ENCODE measurements around the gene RIN3.

RIN3 gene

DNA sequence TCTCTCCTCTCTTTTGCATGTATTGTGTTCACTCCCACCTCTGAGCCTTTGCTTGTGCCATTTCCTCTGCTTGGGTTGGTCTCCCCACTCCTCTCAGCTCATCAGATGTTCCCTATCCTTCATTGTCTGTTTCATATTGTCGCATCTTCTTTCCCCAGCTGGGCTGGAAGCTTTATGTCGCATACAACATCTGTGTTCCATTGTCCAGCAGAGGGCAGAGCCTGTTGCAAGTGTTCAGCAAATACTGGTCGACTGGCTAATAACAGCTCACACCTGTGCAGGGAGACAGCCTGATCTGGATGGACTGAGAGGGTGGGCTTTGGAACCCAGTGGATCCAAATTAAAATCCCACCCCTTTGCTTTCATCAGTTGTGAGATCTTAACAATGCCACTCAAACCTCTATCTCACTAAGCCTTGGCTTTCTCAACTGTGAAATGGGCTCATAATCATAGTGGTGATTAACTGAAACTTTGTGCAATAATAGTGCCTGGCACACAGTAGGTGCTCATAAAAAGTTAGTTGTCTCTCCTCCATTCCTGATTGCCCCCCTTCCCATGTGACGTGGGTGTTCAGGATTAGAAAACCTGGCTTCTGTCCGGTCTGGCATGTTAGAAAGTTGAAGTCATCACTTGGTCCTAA is 75.8 kb downstream of the RIN3 start:
- DNase-seq (ENCODE audit: extremely low spot score, insufficient read length, low read depth) (no peak), FAIRE-seq (peak; percentile 94)

DNA sequence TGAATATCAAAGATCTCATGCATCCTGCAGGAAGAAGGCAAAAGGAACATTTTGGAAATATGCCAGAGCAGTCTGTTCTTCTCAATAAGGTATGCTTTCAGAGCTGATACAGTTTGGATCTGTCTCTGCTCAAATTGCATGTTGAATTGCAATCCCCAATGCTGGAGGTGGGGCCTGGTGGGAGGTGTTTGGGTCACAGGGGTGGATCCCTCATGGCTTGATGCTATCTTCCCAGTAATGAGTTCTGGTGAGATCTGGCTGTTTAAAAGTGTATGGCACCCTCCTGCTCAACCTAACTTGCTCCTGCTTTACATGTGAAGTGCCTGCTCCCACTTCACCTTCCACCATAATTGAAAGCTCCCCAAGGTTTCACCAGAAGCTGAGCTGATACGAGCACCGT is 76.6 kb downstream of the RIN3 start:
- FAIRE-seq (peak; percentile 62), DNase-seq (ENCODE audit: extremely low spot score, insufficient read length, low read depth) (no peak)

DNA sequence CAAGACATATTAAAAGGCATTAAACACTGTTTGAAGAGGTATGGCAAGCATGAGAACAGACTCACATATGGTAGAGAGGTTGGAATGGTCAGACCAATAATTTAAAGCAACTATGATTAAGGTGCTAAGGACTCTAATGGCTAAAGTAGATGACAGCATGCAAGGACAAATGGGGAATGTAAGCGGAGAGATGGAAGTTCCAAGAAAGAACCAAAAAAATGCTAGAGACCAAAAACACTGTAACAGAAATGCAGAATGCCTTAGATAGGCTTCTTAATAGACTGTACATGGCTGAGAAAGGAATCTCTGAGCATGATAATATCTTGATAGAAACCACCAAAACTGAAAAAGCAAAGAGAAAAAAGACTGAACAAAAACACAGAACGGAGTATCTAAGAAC is 77.4 kb downstream of the RIN3 start:
- peak; percentile 5 for FAIRE-seq

DNA sequence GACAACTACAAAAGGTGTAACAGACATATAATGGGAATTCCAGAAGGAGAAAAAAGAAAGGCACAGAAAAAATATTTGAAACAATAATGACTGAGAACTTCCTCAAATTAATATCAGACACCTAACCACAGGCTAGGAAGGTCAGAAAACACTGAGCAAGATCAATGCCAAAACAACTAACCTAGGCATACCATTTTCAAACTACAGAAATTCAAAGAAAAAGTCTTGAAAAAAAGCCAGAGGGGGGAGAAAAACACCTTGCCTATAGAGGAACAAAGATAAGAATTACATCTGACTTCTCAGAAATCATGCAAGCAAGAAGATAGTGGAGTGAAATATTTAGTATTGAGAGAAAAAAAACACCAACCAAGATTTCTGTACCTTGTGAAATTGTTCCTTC is 77.8 kb downstream of the RIN3 start:
- DNase-seq (ENCODE audit: extremely low spot score, insufficient read length, low read depth), result no peak
- peak; percentile 41 for FAIRE-seq

More for the DNA sequence above, 77.4 kb downstream of the RIN3 start:
- DNase-seq (ENCODE audit: extremely low spot score, insufficient read length, low read depth), result no peak

DNA sequence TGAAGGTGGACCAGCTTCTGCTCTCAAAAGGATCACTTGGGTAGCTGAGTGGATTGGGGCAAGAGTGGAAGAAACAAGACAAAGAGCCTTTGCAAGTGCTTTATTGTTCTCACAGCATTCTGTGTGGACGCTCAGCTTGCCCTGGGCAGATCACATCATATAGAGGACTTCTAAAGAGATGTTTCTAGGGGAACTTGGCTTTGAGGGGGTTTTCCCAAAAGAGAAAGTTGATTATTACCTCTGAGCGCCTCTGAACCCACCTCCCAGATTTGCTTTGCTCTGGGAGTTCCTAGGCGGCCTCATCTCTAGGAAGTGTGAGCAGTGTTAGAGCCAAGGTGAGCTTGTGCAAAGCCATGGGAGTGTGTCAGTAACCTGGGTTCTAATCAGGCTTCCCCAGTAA is 81.7 kb downstream of the RIN3 start:
- FAIRE-seq (no peak), DNase-seq (ENCODE audit: extremely low spot score, insufficient read length, low read depth) (no peak)

DNA sequence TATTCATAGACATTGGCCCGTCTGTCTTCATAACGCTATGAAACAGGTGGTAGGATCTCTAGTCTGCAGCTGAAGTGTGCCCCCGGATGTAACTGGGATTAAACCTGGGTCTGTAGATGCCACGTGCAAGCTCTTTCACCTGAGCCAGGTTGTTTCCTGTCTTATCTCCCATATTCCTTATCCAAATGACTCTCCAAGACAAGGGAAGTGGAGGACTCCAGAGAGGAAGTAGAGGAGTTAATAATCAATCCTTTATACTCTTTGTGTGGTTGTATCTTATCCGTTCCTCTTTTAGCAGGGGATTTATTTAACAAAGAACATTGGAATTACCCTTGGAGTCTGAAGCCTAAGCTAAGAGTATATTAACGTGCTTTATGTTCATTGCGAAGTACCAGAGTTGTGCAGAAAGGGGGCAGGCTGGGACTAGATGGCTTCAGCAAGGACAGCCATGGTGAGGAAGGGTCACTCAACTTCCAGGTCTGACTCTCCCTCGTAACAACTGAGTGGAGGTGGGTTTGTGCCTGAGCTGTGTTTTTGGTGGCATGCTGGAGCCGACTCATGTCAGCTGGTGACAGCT is 82.8 kb downstream of the RIN3 start:
- no peak for DNase-seq (ENCODE audit: extremely low spot score, insufficient read length, low read depth)
- no peak for FAIRE-seq

DNA sequence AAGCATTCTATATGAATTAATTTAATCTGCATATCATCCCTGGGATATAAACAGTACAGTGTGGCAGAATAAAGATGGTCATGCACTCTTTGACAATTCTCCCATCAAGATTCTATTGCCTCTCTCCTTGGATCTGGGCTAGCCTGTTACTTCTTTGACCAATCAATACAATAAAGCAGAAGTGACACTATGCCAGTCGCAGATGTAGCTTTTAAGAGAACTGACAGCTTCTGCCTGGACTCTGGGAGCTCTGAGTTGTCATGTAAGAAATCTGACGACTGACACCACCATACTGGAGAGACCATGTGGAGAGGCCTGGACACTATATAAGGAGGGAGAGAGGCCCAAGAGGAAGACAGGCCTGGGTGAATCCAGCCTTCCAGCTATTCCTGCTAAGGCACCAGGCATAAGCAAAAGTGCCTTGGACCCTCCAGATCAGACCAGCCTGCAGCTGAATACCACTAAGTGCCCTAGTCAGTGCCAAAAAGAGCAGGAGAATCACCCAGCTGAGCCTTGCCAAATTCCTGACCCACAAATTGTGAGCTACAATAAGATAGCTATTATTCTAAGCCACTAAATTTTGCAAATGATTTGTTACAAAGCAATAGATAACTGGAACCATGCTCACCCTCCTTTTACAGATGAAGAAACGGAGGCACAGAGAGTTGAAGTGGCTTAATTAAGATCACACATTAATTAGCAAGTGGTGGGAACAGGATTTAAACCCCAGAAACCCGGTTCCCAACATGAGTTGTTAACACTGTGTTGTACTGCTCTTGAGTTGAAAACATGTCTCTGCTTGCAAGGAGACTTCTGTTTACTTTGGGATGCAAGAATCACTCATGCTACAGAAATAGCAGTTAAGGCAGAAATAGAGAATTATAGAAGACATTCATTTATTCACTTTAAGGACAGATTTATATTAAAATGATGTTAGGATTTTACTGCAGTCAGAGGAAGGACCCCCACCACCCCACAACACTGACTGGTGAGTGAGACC is 84.6 kb downstream of the RIN3 start:
- FAIRE-seq (no peak), DNase-seq (ENCODE audit: extremely low spot score, insufficient read length, low read depth) (no peak)

DNA sequence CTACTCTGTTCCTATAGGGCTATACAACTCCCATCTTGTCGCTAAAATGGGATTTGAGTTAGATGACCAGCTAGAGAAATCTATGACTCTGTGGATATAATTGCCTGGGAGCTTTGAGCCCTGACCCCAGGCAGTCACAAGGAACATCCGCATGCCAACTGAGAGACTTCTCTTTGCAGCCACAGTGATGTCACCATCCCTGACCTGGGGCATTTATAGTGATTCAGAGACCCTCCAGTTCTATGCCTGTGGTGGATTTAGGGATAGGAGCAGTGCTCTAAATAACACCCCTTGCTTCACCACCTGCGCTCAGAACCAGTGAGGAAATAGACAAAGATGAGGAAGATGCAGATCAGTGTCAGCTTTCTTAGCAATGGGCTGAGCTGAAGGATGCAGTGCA is 86.2 kb downstream of the RIN3 start:
- DNase-seq (ENCODE audit: extremely low spot score, insufficient read length, low read depth) (no peak), FAIRE-seq (no peak)

DNA sequence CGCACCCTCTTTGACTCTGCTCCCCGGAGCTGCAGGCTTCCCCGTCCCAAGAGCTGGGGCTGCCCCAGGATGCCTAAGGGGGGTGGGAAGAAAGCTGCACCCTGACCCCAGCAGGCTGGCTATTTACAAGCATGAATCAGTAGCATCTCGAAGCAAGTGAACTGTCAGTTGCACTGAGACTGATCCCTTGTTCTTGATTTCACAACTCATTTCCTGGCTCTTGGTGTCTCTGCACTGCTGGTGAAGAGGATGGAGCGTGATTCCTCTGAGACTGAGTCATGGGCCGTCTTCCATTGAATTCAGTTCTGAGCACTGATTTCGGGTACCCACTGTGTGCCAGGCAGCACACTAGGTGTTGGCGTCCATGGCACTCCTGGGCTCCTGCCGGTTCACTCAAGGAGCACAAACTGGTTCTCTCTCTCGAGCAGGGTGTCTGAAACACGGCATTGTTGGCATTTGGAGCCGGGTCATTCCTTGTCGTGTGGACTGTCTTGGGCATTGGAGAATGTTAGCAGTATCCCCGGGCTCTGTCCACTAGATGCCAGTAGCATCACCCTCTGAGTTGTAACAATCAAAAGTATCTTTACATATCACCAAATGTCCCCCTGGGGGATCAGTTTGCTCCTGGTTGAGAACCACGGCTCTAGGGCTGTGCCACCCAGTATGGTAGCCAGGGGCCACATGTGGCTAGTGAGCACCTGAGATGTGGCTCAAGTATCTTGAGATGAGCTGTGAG is 86.9 kb downstream of the RIN3 start:
- FAIRE-seq (no peak), DNase-seq (ENCODE audit: extremely low spot score, insufficient read length, low read depth) (no peak)

DNA sequence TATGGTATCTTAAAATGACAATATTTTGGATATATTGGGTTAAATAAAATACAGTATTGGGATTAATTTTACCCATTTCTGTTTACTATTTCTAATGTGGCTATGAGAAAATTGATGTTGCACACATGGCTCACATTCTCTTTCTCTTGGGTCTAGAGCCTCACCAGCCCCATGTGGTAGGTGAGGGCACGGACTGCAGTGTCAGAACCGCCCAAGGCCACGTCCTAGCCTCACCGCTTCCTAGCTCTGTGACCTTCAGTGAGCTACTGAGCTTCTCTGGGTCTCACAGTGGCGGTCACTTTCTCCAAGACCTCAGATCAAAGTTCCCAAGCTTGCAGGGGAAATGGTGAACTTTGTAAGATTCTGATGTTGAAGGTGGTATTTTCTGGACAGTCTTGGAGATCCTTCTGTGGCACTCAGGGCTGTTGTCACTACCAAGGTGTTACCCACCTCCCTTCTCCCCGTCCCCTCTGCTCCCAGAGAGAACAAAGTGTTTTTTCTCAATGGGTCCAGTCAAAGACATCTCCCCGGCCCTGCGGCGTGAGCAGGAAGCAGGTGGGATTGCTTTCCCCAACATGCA is 87.6 kb downstream of the RIN3 start:
- FAIRE-seq (no peak), DNase-seq (ENCODE audit: extremely low spot score, insufficient read length, low read depth) (no peak)

DNA sequence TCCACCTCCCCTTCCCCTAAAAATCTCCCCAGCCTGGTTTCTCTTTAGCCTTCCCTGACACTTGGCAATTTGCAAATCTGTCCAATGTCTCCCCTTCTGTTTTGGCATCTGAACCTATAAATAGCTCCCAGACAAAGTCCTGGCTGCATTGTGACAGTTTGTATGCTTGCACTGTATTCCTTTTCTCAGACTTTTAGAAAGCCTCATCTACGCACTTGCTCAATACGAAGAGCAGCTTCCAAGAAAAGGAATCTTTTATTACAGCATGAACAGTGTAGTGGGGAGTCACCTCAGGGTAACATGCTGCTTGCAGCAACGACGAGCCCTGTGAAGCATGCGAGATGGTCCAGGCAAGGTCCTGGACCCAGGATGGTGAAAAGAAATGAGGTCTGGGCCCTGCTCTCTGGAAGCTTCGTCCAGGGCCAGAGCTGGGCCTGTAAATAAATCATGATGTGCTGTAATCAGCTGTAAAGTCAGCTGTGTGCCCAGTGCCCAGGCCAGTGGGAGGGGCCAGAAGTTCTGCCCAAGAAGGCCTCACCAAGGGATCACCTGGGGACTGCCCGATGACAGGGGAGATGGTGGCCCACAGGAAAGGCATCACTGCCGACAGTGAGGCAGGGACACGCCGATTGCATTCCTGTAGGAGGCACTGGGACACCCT is 88.3 kb downstream of the RIN3 start:
- DNase-seq (ENCODE audit: extremely low spot score, insufficient read length, low read depth), result no peak
- no peak for FAIRE-seq

DNA sequence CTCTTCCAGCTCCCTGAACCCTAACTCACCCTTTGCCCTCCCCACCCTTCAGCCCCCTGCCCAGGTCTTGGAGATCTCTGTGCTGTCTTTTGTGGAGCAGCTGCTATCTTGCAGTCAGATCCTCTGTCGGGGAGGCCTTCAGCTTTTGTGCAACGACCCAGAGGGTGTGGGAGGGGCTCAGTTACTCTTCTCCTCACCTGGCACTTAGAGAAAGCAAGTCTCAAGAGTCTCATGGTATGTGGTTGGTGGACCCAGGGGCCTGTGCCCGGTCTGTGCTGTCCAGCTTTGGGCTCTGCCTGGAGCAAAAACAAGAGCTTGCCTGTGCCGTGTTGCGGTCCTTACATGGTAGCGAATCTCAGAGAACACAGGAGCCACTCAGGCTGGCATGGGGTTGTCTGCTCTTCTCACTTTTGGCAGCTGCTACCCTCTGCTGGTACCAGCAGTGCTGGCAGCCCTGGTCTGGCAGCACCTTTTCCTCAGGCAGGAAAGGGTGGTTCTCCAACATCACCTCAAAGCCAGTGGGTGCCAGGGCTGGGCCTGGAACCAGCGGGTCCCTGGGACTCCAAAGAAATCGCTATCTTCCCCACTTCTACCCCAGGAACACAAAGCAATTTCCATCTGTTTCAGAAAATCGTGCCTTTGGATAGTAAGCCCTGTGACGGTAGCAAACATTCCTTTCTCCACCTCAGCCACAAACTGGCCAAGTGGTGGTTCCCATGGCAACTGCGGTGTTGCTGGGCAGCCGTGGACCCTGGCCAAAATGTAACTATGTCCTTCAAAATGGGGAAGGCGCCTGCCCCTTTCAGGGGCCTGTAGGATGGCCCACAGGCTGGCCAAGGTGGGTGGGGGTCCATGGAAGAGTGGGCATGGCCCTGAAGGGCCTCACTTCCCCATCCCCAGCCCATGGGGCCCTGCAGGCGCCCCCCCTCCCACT is 90.0 kb downstream of the RIN3 start:
- no peak for DNase-seq (ENCODE audit: extremely low spot score, insufficient read length, low read depth)
- no peak for FAIRE-seq

DNA sequence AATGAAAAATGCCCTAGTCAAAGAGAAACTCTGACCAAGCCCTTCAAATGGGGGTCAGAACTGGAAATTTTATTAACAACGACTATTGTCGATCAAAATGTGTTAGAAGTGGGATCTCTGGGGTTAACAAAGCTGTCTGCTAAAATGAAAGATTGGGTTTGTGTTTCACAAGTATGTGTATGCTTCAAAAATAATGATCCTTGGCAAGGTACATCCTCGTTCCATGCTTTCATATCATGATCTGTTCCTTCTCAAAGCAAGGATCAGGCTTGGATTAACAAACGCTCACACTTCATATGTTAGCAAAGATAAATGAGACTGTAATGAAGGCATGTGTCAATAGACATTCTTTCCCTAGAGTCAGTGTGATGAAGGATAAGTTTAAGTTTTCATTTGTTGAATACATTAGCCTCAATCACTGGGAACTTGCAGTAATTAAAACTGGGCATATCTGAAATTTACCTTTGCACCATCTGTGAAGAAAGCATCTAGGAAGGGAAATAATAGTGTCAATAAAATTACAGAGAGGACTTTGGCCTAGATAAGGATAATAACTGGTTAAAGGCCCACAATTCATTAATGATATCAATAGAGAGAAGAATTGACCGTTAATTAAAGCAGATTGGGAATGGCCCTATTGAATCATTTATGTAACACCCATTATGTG is 91.8 kb downstream of the RIN3 start:
- FAIRE-seq (peak; percentile 41), DNase-seq (ENCODE audit: extremely low spot score, insufficient read length, low read depth) (no peak)

DNA sequence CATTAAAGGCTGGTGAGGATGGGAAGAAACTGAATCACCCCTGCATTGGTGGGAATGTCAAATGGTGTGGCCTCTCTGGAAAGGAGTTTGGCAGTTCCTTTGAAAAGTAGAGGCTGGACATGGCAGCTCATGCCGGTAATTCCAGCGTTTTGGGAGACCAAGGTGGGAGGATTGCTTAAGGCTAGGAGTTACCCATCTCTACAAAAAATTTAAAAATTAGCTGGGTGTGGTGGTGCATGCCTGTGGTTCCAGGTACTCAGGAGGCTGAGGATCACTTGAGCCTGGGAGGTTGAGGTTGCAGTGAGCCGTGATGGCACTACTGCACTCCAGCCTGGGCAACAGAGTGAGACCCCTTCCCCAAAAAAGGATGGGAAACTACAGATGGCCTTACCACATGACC is 93.7 kb downstream of the RIN3 start:
- FAIRE-seq (no peak), DNase-seq (ENCODE audit: extremely low spot score, insufficient read length, low read depth) (no peak)

DNA sequence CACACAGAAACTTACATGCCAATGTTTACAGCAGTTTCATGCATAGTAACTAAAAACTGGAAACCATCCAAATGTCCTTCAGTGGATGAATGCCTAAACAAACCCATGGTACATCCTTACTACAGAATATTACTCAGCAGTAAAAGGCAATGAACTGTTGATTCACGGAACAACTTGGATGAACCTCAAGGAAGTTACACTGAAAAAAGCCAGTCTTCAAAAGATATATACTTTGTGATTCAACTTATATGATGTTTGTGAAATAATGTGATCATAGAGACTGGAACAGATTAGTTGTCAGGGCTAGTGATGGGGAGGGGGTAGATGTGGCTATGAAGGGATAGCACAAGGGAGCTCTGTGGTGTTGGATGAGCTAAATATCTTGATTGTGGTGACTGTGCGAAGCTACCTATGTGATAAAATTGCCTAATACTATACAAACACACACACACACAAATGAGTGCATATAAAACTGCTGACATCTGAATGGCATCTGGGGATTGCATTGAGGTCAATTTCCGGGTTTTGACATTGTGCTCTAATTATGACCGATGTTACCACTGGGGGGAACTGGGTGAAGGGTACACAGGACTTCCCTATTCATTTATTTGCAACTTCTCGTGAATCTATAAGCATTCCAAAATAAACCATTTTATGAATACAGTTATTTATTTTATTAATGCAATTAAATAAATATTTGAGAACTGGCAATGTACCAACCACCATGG is 94.3 kb downstream of the RIN3 start:
- no peak for DNase-seq (ENCODE audit: extremely low spot score, insufficient read length, low read depth)
- FAIRE-seq, result no peak

DNA sequence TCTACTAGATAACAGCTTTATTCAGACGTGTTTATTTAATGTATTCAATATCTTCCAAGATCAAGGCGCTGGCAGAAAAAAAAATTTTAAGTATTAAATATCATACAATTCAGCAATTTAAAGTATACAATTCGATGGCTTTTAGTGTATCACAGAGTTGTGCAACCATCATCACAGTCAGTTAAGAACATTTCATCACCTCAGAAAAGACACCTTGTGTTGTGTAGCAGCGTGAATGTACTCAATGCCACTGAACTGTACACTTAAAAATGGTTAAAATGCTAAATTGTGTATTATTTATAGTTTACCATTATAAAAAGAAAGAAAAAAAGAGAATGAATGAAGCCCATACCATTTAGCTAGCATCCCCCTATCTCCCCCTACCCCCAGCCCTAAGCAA is 96.4 kb downstream of the RIN3 start:
- no peak for DNase-seq (ENCODE audit: extremely low spot score, insufficient read length, low read depth)
- FAIRE-seq, result no peak

DNA sequence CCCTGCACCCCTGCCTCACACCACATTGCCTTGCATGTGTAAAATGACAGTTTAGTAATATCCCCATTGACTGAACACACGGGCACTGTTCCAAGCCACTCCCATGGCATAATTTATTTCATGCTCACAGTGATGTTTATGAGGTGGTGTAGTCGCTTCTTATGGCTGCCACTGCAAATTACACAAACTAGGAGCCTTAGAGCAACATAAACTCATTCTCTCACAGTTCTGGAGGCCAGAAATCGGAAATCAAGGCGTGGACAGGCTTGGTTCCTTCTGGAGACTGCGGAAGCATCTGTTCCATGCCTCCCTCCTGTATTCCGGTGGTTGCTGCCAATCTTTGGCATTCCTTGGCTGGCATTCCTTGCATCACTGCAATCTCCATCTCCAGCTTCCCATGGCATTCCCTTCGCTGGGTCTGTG is 97.3 kb downstream of the RIN3 start:
- FAIRE-seq (no peak), DNase-seq (ENCODE audit: extremely low spot score, insufficient read length, low read depth) (no peak)

All from GM18507 (cell line).